Hepatocyte (in vitro differentiated cells): ENCODE data around the gene ZNF436. TPM values are rescaled to one million over a fixed set of nuclear protein-coding genes. Genes with fewer than 3 reads are reported as not detected.

Source experiments
- DNase-seq: peaks from one replicate; pipeline ENCODE4 v3.0.0-alpha.2; 2016; ENCODE audit warnings: low spot score
- H2AFZ ChIP-seq: fragments of 200-600 bp; sonication (generic); 2 replicates; pipeline ENCODE4 v1.6.0; 2016; ENCODE audit warnings: antibody characterized with exemption, mild to moderate bottlenecking
- H3K27ac ChIP-seq: fragments of 200-600 bp; sonication (generic); 2 replicates; pipeline ENCODE4 v1.5.1; 2016; ENCODE audit warnings: mild to moderate bottlenecking
- H3K27me3 ChIP-seq: fragments of 200-600 bp; sonication (generic); 2 replicates; pipeline ENCODE4 v1.6.1; 2016
- H3K36me3 ChIP-seq: fragments of 200-600 bp; sonication (generic); replicated peaks from 2 replicates; pipeline ENCODE4 v1.5.1; 2016; ENCODE audit warnings: low read depth; ENCODE audit not compliant: insufficient read depth
- H3K4me1 ChIP-seq: fragments of 200-600 bp; sonication (generic); 2 replicates; pipeline ENCODE4 v1.5.1; 2016; ENCODE audit warnings: mild to moderate bottlenecking, moderate library complexity; ENCODE audit not compliant: insufficient read depth
- H3K4me2 ChIP-seq: fragments of 200-600 bp; sonication (generic); 2 replicates; pipeline ENCODE4 v1.6.0; 2016
- H3K4me3 ChIP-seq: fragments of 200-600 bp; sonication (generic); 2 replicates; pipeline ENCODE4 v1.5.1; 2016; ENCODE audit warnings: mild to moderate bottlenecking
- H3K79me2 ChIP-seq: fragments of 200-600 bp; sonication (generic); 2 replicates; pipeline ENCODE4 v1.6.0; 2017; ENCODE audit warnings: mild to moderate bottlenecking
- H3K9me2 ChIP-seq: fragments of 200-600 bp; sonication (generic); replicated peaks from 2 replicates; pipeline ENCODE4 v1.6.0; 2017; ENCODE audit warnings: mild to moderate bottlenecking; ENCODE audit not compliant: insufficient read depth
- H3K9me3 ChIP-seq: fragments of 200-600 bp; sonication (generic); 2 replicates; pipeline ENCODE4 v1.5.1; 2016; ENCODE audit warnings: low read depth, mild to moderate bottlenecking
- H4K20me1 ChIP-seq: fragments of 200-600 bp; sonication (generic); 2 replicates; pipeline ENCODE4 v1.6.0; 2016; ENCODE audit warnings: mild to moderate bottlenecking; ENCODE audit not compliant: insufficient read depth, poor library complexity, severe bottlenecking
- EZH2 ChIP-seq: fragments of 200-600 bp; sonication (generic); IDR thresholded peaks from 2 replicates; pipeline ENCODE4 v1.6.1; 2016; ENCODE audit warnings: antibody characterized with exemption, mild to moderate bottlenecking, borderline replicate concordance
- EZH2phosphoT487 ChIP-seq: fragments of 200-600 bp; sonication (generic); IDR thresholded peaks from one replicate; pipeline ENCODE4 v1.6.1; 2018; ENCODE audit warnings: antibody characterized with exemption, mild to moderate bottlenecking, low read depth, moderate library complexity; ENCODE audit not compliant: unreplicated experiment, severe bottlenecking
- WGBS: methylation state at CpG from one replicate; pipeline ENCODE4 v1.1.6; 2016; ENCODE audit warnings: low lambda C conversion rate; ENCODE audit errors: missing lambda C conversion rate; 5-methylcytosine and 5-hydroxymethylcytosine counted together
- polyA plus RNA-seq: library from polyadenylated mRNA; unstranded; fragments of >200 nt; fragmentation: Nextera tagmentation; extraction: Ambion mirVana; gene quantifications from 2 replicates; pipeline ENCODE4 v1.2.1, GENCODE V29; 2016
- total RNA-seq: library from RNA; depleted of rRNA; stranded (reverse); fragments of >200 nt; gene quantifications from 2 replicates; pipeline ENCODE4 v1.2.3, GENCODE V29; 2014
- TF ChIP-seq, protein P1 (sequence below): fragments of 200-600 bp; sonication (generic); IDR thresholded peaks from 2 replicates; pipeline ENCODE4 v1.5.1; 2016; ENCODE audit warnings: antibody characterized with exemption, mild to moderate bottlenecking; ENCODE audit not compliant: poor library complexity

ZNF436 gene
- total and polyA plus RNA-seq, 2 experiments from 2014 or later = 7.5 to 15.5 TPM

DNA sequence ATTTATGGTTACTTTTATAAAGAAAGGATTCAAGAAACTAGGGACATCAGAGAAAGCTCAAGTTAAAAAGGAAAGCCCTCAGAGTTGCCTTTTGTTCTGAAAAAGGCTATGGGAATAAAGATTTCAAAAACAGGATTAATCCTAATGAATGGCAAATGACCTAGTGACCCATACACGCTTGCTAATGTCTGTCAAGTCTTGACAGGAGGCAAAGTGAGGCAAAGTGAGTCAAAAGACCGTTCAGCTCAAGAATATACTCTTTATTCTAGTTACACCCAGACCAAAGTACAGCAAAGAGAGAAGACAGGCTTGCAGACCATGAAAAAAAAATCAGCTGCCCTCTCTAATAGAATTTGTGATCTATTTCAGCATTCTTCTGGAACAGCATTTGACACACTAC is 3.5 kb downstream of the ZNF436 start:
- TF ChIP-seq EZH2phosphoT487 (no peak), EZH2 (no peak)
- TF ChIP-seq, protein P1, sequence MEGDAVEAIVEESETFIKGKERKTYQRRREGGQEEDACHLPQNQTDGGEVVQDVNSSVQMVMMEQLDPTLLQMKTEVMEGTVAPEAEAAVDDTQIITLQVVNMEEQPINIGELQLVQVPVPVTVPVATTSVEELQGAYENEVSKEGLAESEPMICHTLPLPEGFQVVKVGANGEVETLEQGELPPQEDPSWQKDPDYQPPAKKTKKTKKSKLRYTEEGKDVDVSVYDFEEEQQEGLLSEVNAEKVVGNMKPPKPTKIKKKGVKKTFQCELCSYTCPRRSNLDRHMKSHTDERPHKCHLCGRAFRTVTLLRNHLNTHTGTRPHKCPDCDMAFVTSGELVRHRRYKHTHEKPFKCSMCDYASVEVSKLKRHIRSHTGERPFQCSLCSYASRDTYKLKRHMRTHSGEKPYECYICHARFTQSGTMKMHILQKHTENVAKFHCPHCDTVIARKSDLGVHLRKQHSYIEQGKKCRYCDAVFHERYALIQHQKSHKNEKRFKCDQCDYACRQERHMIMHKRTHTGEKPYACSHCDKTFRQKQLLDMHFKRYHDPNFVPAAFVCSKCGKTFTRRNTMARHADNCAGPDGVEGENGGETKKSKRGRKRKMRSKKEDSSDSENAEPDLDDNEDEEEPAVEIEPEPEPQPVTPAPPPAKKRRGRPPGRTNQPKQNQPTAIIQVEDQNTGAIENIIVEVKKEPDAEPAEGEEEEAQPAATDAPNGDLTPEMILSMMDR = no peak
- Histone ChIP-seq H3K27ac (no peak overlapping the region), H3K4me3 (no peak overlapping the region), H3K36me3 (peaks cover 36% of the 10 kb centered on the region), H3K27me3 (no peaks in the 10 kb centered on the region), H4K20me1 (no peaks in the 10 kb centered on the region), H2AFZ (no peak overlapping the region), H3K4me2 (no peak overlapping the region), H3K79me2 (peaks cover 65% of the 10 kb centered on the region), H3K4me1 (peaks cover 20% of the 10 kb centered on the region), H3K9me2 (no peaks in the 10 kb centered on the region), H3K9me3 (peaks cover 40% of the 10 kb centered on the region)
- no peak for DNase-seq
- WGBS = 93% methylated on average over 2 of the region's 2 CpGs

DNA sequence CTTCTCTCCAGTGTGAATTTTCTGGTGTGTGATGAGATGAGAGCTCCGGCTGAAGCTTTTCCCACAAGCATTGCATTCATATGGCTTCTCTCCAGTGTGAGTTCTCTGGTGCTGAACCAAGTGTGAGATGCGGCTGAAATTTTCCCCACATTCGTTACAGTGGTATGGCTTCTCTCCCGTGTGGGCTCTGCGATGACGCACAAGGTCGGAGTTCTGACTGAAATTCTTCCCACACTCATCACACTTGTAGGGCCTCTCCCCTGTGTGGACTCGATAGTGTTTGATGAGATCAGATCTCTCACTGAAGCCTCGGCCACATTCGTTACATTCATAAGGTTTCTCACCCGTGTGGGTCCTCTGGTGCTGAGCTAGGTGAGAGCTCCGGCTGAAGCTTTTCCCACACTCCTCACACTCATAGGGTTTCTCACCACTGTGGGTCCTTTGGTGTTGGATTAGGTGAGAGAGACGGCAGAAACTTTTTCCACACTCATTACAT is 7.4 kb downstream of the ZNF436 start:
- TF ChIP-seq, protein P1 = no peak
- TF ChIP-seq EZH2 (no peak), EZH2phosphoT487 (no peak)
- H2AFZ ChIP-seq = no peak overlapping the region
- H3K36me3 ChIP-seq = peaks cover 51% of the 10 kb centered on the region
- no peak for DNase-seq
- no peak overlapping the region for H3K27ac ChIP-seq
- 98% methylated on average over 13 of the region's 13 CpGs for whole genome bisulfite sequencing
- no peaks in the 10 kb centered on the region for H3K27me3 ChIP-seq
- peaks cover 62% of the 10 kb centered on the region for H3K9me3 ChIP-seq
- peaks cover 58% of the 10 kb centered on the region for H3K79me2 ChIP-seq
- no peak overlapping the region for H3K4me3 ChIP-seq
- no peaks in the 10 kb centered on the region for H3K9me2 ChIP-seq
- H4K20me1 ChIP-seq = no peaks in the 10 kb centered on the region
- H3K4me1 ChIP-seq = peaks cover 4% of the 10 kb centered on the region
- H3K4me2 ChIP-seq = no peak overlapping the region

DNA sequence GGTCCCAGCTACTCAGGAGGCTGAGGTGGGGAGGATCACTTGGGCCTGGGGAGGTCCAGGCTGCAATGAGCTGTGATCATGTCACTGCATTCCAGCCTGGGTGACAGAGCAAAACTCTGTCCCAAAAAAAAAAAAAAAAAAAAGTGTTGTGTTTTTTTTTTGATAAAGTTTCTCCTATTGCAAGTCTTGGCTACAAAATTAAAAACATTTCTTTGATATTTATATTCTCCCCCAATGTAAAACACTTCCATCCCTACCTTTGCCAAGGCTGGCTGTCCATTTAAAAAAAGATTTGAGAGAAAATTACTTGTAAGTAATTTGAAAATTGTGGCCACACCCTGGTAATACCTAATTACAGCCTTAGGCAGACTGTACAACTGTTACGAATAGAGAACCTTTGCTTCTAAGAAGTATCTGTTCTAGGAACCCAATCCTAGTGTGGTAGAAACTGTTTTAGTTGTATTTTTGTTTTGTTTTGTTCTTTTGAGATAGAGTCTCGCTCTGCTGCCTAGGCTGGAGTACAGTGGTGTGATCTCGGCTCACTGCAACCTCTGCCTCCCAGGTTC is 11.2 kb downstream of the ZNF436 start:
- no peaks in the 10 kb centered on the region for H3K4me1 ChIP-seq
- no peak for DNase-seq
- H3K27ac ChIP-seq = no peak overlapping the region
- H3K79me2 ChIP-seq = peaks cover 26% of the 10 kb centered on the region
- TF ChIP-seq EZH2 (no peak), EZH2phosphoT487 (no peak)
- TF ChIP-seq, protein P1 = no peak
- no peak overlapping the region for H2AFZ ChIP-seq
- H3K4me2 ChIP-seq = no peak overlapping the region
- H3K27me3 ChIP-seq = no peaks in the 10 kb centered on the region
- 91% methylated on average over 3 of the region's 3 CpGs for WGBS
- H3K36me3 ChIP-seq = peaks cover 36% of the 10 kb centered on the region
- H3K9me2 ChIP-seq = no peaks in the 10 kb centered on the region
- H4K20me1 ChIP-seq = no peaks in the 10 kb centered on the region
- H3K9me3 ChIP-seq = peaks cover 45% of the 10 kb centered on the region
- no peak overlapping the region for H3K4me3 ChIP-seq
